IMR-90 (cell line): ENCODE results near the gene MEPE. TPM values are rescaled to one million over a fixed set of nuclear protein-coding genes. Genes with fewer than 3 reads are reported as not detected.

Source experiments
- ATAC-seq: fragments of 200-7000 bp; cut with Tn5 transposase; 2 replicates; pipeline ENCODE4 v1.9.1; 2020; ENCODE audit warnings: low read depth, mild to moderate bottlenecking, moderate library complexity
- BruUV-seq: library from RNA; stranded (reverse); fragments of 400-500 nt; replicated peaks from 2 replicates; lab custom pipeline; 2021; lab: Mats Ljungman, UMichigan
- CTCF ChIA-PET: fragments of 300-600 bp; formaldehyde crosslinking; extraction: SDS; loops from one replicate; lab custom pipeline; 2021; ENCODE audit warnings: antibody characterized with exemption; lab: Yijun Ruan, JAX
- POLR2A ChIA-PET: fragments of 300-600 bp; sonication (Branson Sonifier 250); formaldehyde crosslinking; loops from one replicate; lab custom pipeline; 2022; ENCODE audit warnings: antibody characterized with exemption; ENCODE audit not compliant: unreplicated experiment; lab: Charles Lee
- DNase-seq: peaks from one replicate; pipeline ENCODE4 v3.0.0; 2013
- H2AFZ ChIP-seq: replicated peaks from 2 replicates; pipeline ENCODE3; 2013; ENCODE audit warnings: low read length, mild to moderate bottlenecking; ENCODE audit not compliant: poor library complexity
- H2AK5ac ChIP-seq: 2 replicates; pipeline ENCODE4 v1.6.1; 2013; ENCODE audit warnings: low read depth, low read length, inconsistent platforms
- H2AK9ac ChIP-seq: replicated peaks from 2 replicates; pipeline ENCODE3; 2013; ENCODE audit warnings: mild to moderate bottlenecking, low read depth, low read length, moderate library complexity; ENCODE audit not compliant: poor library complexity
- H2BK120ac ChIP-seq: 2 replicates; pipeline ENCODE4 v1.6.1; 2013; ENCODE audit warnings: low read depth, low read length, inconsistent platforms
- H2BK15ac ChIP-seq: 3 replicates; pipeline ENCODE4 v1.6.1; 2013; ENCODE audit warnings: low read depth, low read length, inconsistent platforms
- H2BK20ac ChIP-seq: 2 replicates; pipeline ENCODE4 v1.6.1; 2013; ENCODE audit warnings: low read depth, mild to moderate bottlenecking, inconsistent platforms, low read length, moderate library complexity
- H2BK5ac ChIP-seq: 2 replicates; pipeline ENCODE4 v1.6.1; 2013; ENCODE audit warnings: mild to moderate bottlenecking, low read depth, low read length, inconsistent platforms; ENCODE audit not compliant: poor library complexity, severe bottlenecking
- H3K14ac ChIP-seq: replicated peaks from 2 replicates; pipeline ENCODE4 v1.6.1; 2013; ENCODE audit warnings: low read depth, low read length, inconsistent platforms
- H3K18ac ChIP-seq: 2 replicates; pipeline ENCODE4 v1.6.1; 2013; ENCODE audit warnings: low read depth, low read length, control low read depth
- H3K23ac ChIP-seq: 2 replicates; pipeline ENCODE4 v1.6.1; 2013; ENCODE audit warnings: low read depth, low read length, inconsistent platforms
- H3K27ac ChIP-seq: 2 replicates; pipeline ENCODE4 v1.5.1; 2013; ENCODE audit warnings: mild to moderate bottlenecking, control low read depth, low read length; ENCODE audit not compliant: insufficient read depth
- H3K27me3 ChIP-seq: 2 replicates; pipeline ENCODE4 v1.6.1; 2013; ENCODE audit warnings: low read length; ENCODE audit not compliant: control insufficient read depth, insufficient read depth
- H3K36me3 ChIP-seq: 2 replicates; pipeline ENCODE4 v1.6.1; 2013; ENCODE audit warnings: low read length, mixed read lengths; ENCODE audit not compliant: control insufficient read depth, insufficient read depth
- H3K4ac ChIP-seq: 2 replicates; pipeline ENCODE4 v1.6.1; 2013; ENCODE audit warnings: low read depth, low read length, inconsistent platforms
- H3K4me1 ChIP-seq: 2 replicates; pipeline ENCODE4 v1.6.1; 2013; ENCODE audit warnings: low read length, mixed read lengths; ENCODE audit not compliant: control insufficient read depth, insufficient read depth
- H3K4me2 ChIP-seq: 2 replicates; pipeline ENCODE4 v1.6.1; 2013; ENCODE audit warnings: low read depth, mild to moderate bottlenecking, control low read depth, low read length, moderate library complexity
- H3K4me3 ChIP-seq: 2 replicates; pipeline ENCODE4 v1.5.1; 2013; ENCODE audit warnings: low read depth, mild to moderate bottlenecking, control low read depth, low read length, moderate library complexity; ENCODE audit not compliant: insufficient read depth
- H3K56ac ChIP-seq: 2 replicates; pipeline ENCODE4 v1.6.1; 2013; ENCODE audit warnings: low read length, inconsistent platforms; ENCODE audit not compliant: insufficient read depth; ENCODE audit errors: extremely low read depth
- H3K79me1 ChIP-seq, 2 experiments: 2 replicates each; pipeline ENCODE4 v1.6.1; 2013; ENCODE audit warnings: low read length in 2 of 2, inconsistent platforms in 1 of 2, low read depth in 1 of 2
- H3K9ac ChIP-seq: 2 replicates; pipeline ENCODE4 v1.6.1; 2013; ENCODE audit warnings: low read depth, low read length, control low read depth
- H3K9me1 ChIP-seq: 2 replicates; pipeline ENCODE4 v1.6.1; 2013; ENCODE audit warnings: low read length, inconsistent platforms; ENCODE audit not compliant: insufficient read depth
- H3K9me3 ChIP-seq: 2 replicates; pipeline ENCODE4 v1.6.1; 2013; ENCODE audit warnings: low read length; ENCODE audit not compliant: control insufficient read depth, insufficient read depth
- H4K20me1 ChIP-seq: 2 replicates; pipeline ENCODE4 v1.6.1; 2013; ENCODE audit warnings: low read length, inconsistent platforms; ENCODE audit not compliant: insufficient read depth
- H4K5ac ChIP-seq: 2 replicates; pipeline ENCODE4 v1.6.1; 2013; ENCODE audit warnings: mild to moderate bottlenecking, low read depth, low read length, control low read depth
- H4K8ac ChIP-seq, 2 experiments: 2 replicates each; pipeline ENCODE4 v1.6.1; 2013; ENCODE audit warnings: low read depth in 2 of 2, low read length in 2 of 2, control low read depth in 1 of 2, inconsistent platforms in 1 of 2
- H4K91ac ChIP-seq: 2 replicates; pipeline ENCODE4 v1.6.1; 2013; ENCODE audit warnings: low read depth, low read length, inconsistent platforms; ENCODE audit not compliant: insufficient read depth
- BHLHE40 ChIP-seq: fragments of 150-350 bp; IDR thresholded peaks from 2 replicates; pipeline ENCODE4 v1.6.1; 2016; ENCODE audit warnings: mild to moderate bottlenecking, low read depth, low read length
- CEBPB ChIP-seq: IDR thresholded peaks from 2 replicates; pipeline ENCODE4 v1.6.1; 2012; ENCODE audit warnings: low read depth, low read length, improper control_type of control experiment
- CHD1 ChIP-seq: IDR thresholded peaks from 2 replicates; pipeline ENCODE4 v1.6.1; 2012; ENCODE audit warnings: low read depth, low read length, improper control_type of control experiment
- FOS ChIP-seq: fragments of 150-350 bp; IDR thresholded peaks from 2 replicates; pipeline ENCODE4 v1.6.1; 2016; ENCODE audit warnings: low read depth, low read length
- MAZ ChIP-seq: IDR thresholded peaks from 2 replicates; pipeline ENCODE4 v1.6.1; 2012; ENCODE audit warnings: low read depth, mild to moderate bottlenecking, low read length, improper control_type of control experiment, moderate library complexity, borderline replicate concordance
- MXI1 ChIP-seq: IDR thresholded peaks from 2 replicates; pipeline ENCODE4 v1.6.1; 2012; ENCODE audit warnings: low read depth, mild to moderate bottlenecking, low read length, moderate library complexity, borderline replicate concordance
- NFE2L2 ChIP-seq: fragments of 150-350 bp; IDR thresholded peaks from 2 replicates; pipeline ENCODE4 v1.6.1; 2016; ENCODE audit warnings: low read depth, mild to moderate bottlenecking, low read length
- POLR2A ChIP-seq: IDR thresholded peaks from 2 replicates; pipeline ENCODE4 v1.6.1; 2012; ENCODE audit warnings: mild to moderate bottlenecking, low read depth, low read length
- RCOR1 ChIP-seq: IDR thresholded peaks from 2 replicates; pipeline ENCODE4 v1.6.1; 2012; ENCODE audit warnings: mild to moderate bottlenecking, low read length, improper control_type of control experiment; ENCODE audit not compliant: insufficient replicate concordance
- SMC3 ChIP-seq: fragments of 150-350 bp; IDR thresholded peaks from 2 replicates; pipeline ENCODE4 v1.6.1; 2016; ENCODE audit warnings: low read depth, mild to moderate bottlenecking, antibody characterized with exemption, low read length, moderate library complexity
- WGBS, 2 experiments: methylation state at CpG; one replicate each; pipeline versions ENCODE4 v1.1.5 to v1.1.7; 2013; ENCODE audit warnings: missing lambda C conversion rate in 2 of 2; ENCODE audit not compliant: insufficient read length in 1 of 2; ENCODE audit errors: extremely low coverage in 2 of 2; 5-methylcytosine and 5-hydroxymethylcytosine counted together
- dilution Hi-C: fragments of 300-500 bp; cut with HindIII; formaldehyde crosslinking; loops from one replicate; pipeline ENCODE4 v1.14.3; 2018; ENCODE audit warnings: low sequenced_read_pairs; ENCODE audit not compliant: unreplicated experiment
- in situ Hi-C: fragments of 300-500 bp; cut with MboI; formaldehyde crosslinking; loops from 3 replicates; pipeline ENCODE4 v1.14.3; 2019; ENCODE audit warnings: low sequenced_read_pairs, inconsistent platforms, mixed read lengths
- intact Hi-C: fragments of 100-400 bp; cut with micrococcal nuclease; formaldehyde crosslinking; loops from 2 replicates; pipeline ENCODE4 v1.10.0; 2022
- polyA plus RNA-seq, 3 experiments: library from polyadenylated mRNA; depleted of rRNA; stranded (reverse); fragments of >200 nt; gene quantifications; 2 replicates each; pipeline ENCODE4 v1.2.3, GENCODE V29; 2012; ENCODE audit warnings: low replicate concordance in 1 of 3
- total RNA-seq: library from RNA; depleted of rRNA; stranded (reverse); fragments of >200 nt; gene quantifications from 2 replicates; pipeline ENCODE4 v1.2.3, GENCODE V29; 2012
- TF ChIP-seq, protein P1 (sequence below): fragments of 150-350 bp; IDR thresholded peaks from 2 replicates; pipeline ENCODE4 v1.6.1; 2016; ENCODE audit warnings: low read depth, mild to moderate bottlenecking, low read length, moderate library complexity, borderline replicate concordance

MEPE gene
- total and polyA plus RNA-seq, 2 of the 4 experiments (the other 2 are of a cell fraction), result not detected

DNA sequence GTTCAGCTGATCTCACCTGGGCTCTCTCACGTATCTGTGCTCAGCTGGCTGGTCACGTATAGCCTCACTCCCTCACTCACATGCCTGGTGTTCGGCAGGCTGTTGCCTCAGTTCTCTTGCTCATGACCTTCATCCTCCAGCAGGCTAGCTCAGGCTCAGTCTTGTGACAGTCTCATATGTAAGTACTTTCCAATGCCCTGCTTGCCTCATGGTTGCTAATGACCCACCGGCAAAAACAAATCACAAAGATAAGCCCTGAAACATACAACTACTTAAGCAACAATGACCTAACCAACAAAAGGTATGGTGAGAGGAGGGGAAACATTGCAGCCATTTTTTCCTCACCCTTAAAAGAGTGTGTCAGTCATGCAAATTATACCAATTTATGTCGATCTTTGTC, 25.0 kb downstream of the MEPE start:
- no peak overlapping the region for H3K18ac ChIP-seq
- H3K9me1 ChIP-seq, result no peaks in the 10 kb centered on the region
- dilution Hi-C loops, result no loop called here
- H2AK5ac ChIP-seq, result no peak overlapping the region
- no peak overlapping the region for H3K4ac ChIP-seq
- no peak overlapping the region for H4K91ac ChIP-seq
- no peak overlapping the region for H2BK15ac ChIP-seq
- H2BK5ac ChIP-seq, result no peak overlapping the region
- no peak overlapping the region for H3K23ac ChIP-seq
- peaks cover 6% of the 10 kb centered on the region for H3K27me3 ChIP-seq
- in situ Hi-C loops, result loop anchor here (5.0 to 10.0 kb wide), 2 partner anchors 117 to 355 kb away; partner anchors contain the start of gene SPP1
- H3K36me3 ChIP-seq, result no peaks in the 10 kb centered on the region
- ChIA-PET POLR2A (no interaction called here), CTCF (interaction anchor here (0.8 kb wide), 1 partner anchor 354 kb away, joined by 3 read pairs; no protein-coding TSS in a partner anchor)
- no TSS peak for BruUV-seq
- no peak overlapping the region for H3K27ac ChIP-seq
- H3K56ac ChIP-seq, result no peak overlapping the region
- ATAC-seq (no peak), DNase-seq (no peak)
- intact Hi-C loops, result loop anchor here (10.0 kb wide), 1 partner anchor 177 kb away; no protein-coding TSS in a partner anchor
- no peaks in the 10 kb centered on the region for H3K79me1 ChIP-seq
- H3K9ac ChIP-seq, result no peak overlapping the region
- H3K4me2 ChIP-seq, result no peak overlapping the region
- H4K8ac ChIP-seq, result no peak overlapping the region
- no peak overlapping the region for H4K5ac ChIP-seq
- no peak overlapping the region for H2AK9ac ChIP-seq
- no peak overlapping the region for H2BK20ac ChIP-seq
- no peak overlapping the region for H2BK120ac ChIP-seq
- TF ChIP-seq, protein P1, sequence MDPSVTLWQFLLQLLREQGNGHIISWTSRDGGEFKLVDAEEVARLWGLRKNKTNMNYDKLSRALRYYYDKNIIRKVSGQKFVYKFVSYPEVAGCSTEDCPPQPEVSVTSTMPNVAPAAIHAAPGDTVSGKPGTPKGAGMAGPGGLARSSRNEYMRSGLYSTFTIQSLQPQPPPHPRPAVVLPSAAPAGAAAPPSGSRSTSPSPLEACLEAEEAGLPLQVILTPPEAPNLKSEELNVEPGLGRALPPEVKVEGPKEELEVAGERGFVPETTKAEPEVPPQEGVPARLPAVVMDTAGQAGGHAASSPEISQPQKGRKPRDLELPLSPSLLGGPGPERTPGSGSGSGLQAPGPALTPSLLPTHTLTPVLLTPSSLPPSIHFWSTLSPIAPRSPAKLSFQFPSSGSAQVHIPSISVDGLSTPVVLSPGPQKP, result no peak
- TF ChIP-seq BHLHE40 (no peak), NFE2L2 (no peak), MXI1 (no peak), CEBPB (no peak), CHD1 (no peak), MAZ (no peak), FOS (no peak), SMC3 (no peak), POLR2A (no peak), RCOR1 (no peak)
- no peaks in the 10 kb centered on the region for H4K20me1 ChIP-seq
- no peaks in the 10 kb centered on the region for H3K4me1 ChIP-seq
- H3K14ac ChIP-seq, result no peak overlapping the region
- 69% methylated on average over 3 of the region's 5 CpGs; no CpG with 5 or more reads in 1 of the 2 experiments for WGBS, 2 experiments
- no peak overlapping the region for H2AFZ ChIP-seq
- H3K4me3 ChIP-seq, result no peak overlapping the region
- no peaks in the 10 kb centered on the region for H3K9me3 ChIP-seq
